Stimulated activated CD4-positive, alpha-beta T cell treated with anti-CD3 and anti-CD28 coated beads, Interleukin-12 subunit alpha, Interleukin-12 subunit beta, amount 100 ng/mL, for 48 hours (primary cell): ENCODE data around the gene GCH1.
"Not testable (repeated sequence)": the region's sequence is repeated elsewhere in the genome, so short reads cannot be mapped to it uniquely, and the experiment has no call there.

Experiments used
- DNase-seq, 3 donors: peaks; one replicate each; pipeline ENCODE4 v3.0.0-alpha.2; 2020; ENCODE audit warnings: low read depth in 2 of 3, low spot score in 1 of 3

The GCH1 gene

GRCh38 chr14:54902521-54903420, at the start of gene GCH1:
GCH1 (minus strand) TSS chr14:54902826; CDS start chr14:54902663, 163 bp downstream.
- DNase-seq, result peak; percentile 25 to 70 (median 46)

- DNase-seq, result no peak
These were observed 44.6 kb upstream of the GCH1 start for GRCh38 chr14:54947230-54947629.

GRCh38 chr14:54946500-54946899, 43.9 kb upstream of the GCH1 start:
- no peak for DNase-seq

- DNase-seq, result no peak
These were observed 42.2 kb upstream of the GCH1 start for GRCh38 chr14:54944737-54945391.

- no peak for DNase-seq
These were observed 40.3 kb upstream of the GCH1 start for GRCh38 chr14:54942913-54943312.

GRCh38 chr14:54936816-54937215, 34.2 kb upstream of the GCH1 start:
- no peak for DNase-seq

- no peak for DNase-seq
These were observed 33.3 kb upstream of the GCH1 start for GRCh38 chr14:54935958-54936357.

GRCh38 chr14:54935100-54935499, 32.5 kb upstream of the GCH1 start:
- DNase-seq, result no peak

- no peak for DNase-seq
These were observed 30.4 kb upstream of the GCH1 start for GRCh38 chr14:54933006-54933405.

GRCh38 chr14:54931598-54932340, 29.1 kb upstream of the GCH1 start:
- DNase-seq, result no peak

- no peak for DNase-seq
These were observed 28.5 kb upstream of the GCH1 start for GRCh38 chr14:54931101-54931500.

GRCh38 chr14:54929556-54929955, 26.9 kb upstream of the GCH1 start:
- DNase-seq, result no peak

GRCh38 chr14:54928216-54928615, 25.6 kb upstream of the GCH1 start:
- no peak for DNase-seq

- no peak for DNase-seq
These were observed 24.9 kb upstream of the GCH1 start for GRCh38 chr14:54927551-54927950.

- DNase-seq, result not testable (repeated sequence)
These were observed 23.9 kb upstream of the GCH1 start for GRCh38 chr14:54926570-54926969.

GRCh38 chr14:54922598-54922997, 20.0 kb upstream of the GCH1 start:
- DNase-seq, result no peak

GRCh38 chr14:54920052-54920451, 17.4 kb upstream of the GCH1 start:
- no peak for DNase-seq

GRCh38 chr14:54919330-54919729, 16.7 kb upstream of the GCH1 start:
- DNase-seq, result no peak

GRCh38 chr14:54918427-54918826, 15.8 kb upstream of the GCH1 start:
- DNase-seq, result no peak

- DNase-seq, result no peak
These were observed 13.5 kb upstream of the GCH1 start for GRCh38 chr14:54916101-54916500.

- DNase-seq, result no peak
These were observed 7.4 kb upstream of the GCH1 start for GRCh38 chr14:54909817-54910558.
